K562 (cell line): Measurements from ENCODE around the gene TENT4B. TPM values are rescaled to one million over a fixed set of nuclear protein-coding genes. Genes with fewer than 3 reads are reported as not detected.
A peak's percentile ranks its signal among the peaks of the same experiment; 100 is the strongest.

Experiments
- DIDO1 ChIP-seq: fragments of 450-650 bp; IDR thresholded peaks from 2 replicates; pipeline ENCODE4 v1.6.1; 2016; ENCODE audit warnings: low read depth, missing biosample characterization, missing genetic modification characterization
- ELF1 ChIP-seq: fragments of 200-800 bp; sonication (Bioruptor generic); IDR thresholded peaks from 2 replicates; pipeline ENCODE4 v1.6.1; 2016; ENCODE audit warnings: missing genetic modification characterization, missing compliant biosample characterization
- ETS2 ChIP-seq: IDR thresholded peaks from 2 replicates; pipeline ENCODE4 v1.6.1; 2016; ENCODE audit warnings: borderline replicate concordance, missing genetic modification characterization, mild to moderate bottlenecking, moderate library complexity, missing compliant biosample characterization; ENCODE audit not compliant: poor library complexity, severe bottlenecking
- KAT8 ChIP-seq: fragments of 450-650 bp; IDR thresholded peaks from 2 replicates; pipeline ENCODE4 v1.6.1; 2016; ENCODE audit warnings: low read depth, mild to moderate bottlenecking
- KLF10 ChIP-seq: fragments of 250-450 bp; sonication (Bioruptor Pico); IDR thresholded peaks from 2 replicates; pipeline ENCODE4 v1.6.1; 2021; ENCODE audit warnings: matching md5 sums
- LARP7 ChIP-seq: fragments of 450-650 bp; IDR thresholded peaks from 2 replicates; pipeline ENCODE4 v1.6.1; 2016
- NKRF ChIP-seq: fragments of 450-650 bp; IDR thresholded peaks from 2 replicates; pipeline ENCODE4 v1.6.1; 2016; ENCODE audit warnings: borderline replicate concordance
- PHF20 ChIP-seq: fragments of 450-650 bp; IDR thresholded peaks from 2 replicates; pipeline ENCODE4 v1.6.1; 2018; ENCODE audit not compliant: partially characterized antibody
- TBP ChIP-seq: optimal IDR thresholded peaks from 2 replicates; pipeline ENCODE3; 2011; ENCODE audit warnings: low read depth, low read length, improper control_type of control experiment
- TFAP4 ChIP-seq: sonication (generic); formaldehyde crosslinking; IDR thresholded peaks from 2 replicates; pipeline ENCODE4 v1.8.0; 2022; ENCODE audit warnings: missing genetic modification reagents, mild to moderate bottlenecking, moderate library complexity, borderline replicate concordance
- ZFP91 ChIP-seq: sonication (generic); formaldehyde crosslinking; IDR thresholded peaks from 2 replicates; pipeline ENCODE4 v1.8.0; 2022; ENCODE audit warnings: mild to moderate bottlenecking, missing genetic modification reagents
- ZNF184 ChIP-seq: sonication (generic); formaldehyde crosslinking; IDR thresholded peaks from 2 replicates; pipeline ENCODE4 v1.5.0; 2020; ENCODE audit warnings: missing genetic modification reagents
- ZNF395 ChIP-seq: fragments of 200-800 bp; sonication (Bioruptor generic); IDR thresholded peaks from 2 replicates; pipeline ENCODE4 v1.6.1; 2017; ENCODE audit warnings: missing genetic modification characterization, missing compliant biosample characterization
- polyA plus RNA-seq, 8 experiments: library from polyadenylated mRNA; depleted of rRNA in 4 of 8; stranded (reverse) in 5 of 8; unstranded in 3 of 8; fragments of >200 nt; fragmentation: Nextera tagmentation in 2 of 8; fragmentation: Illumina TruSeq in 1 of 8; extraction: Ambion mirVana in 2 of 8; extraction: Trizol in 1 of 8; gene quantifications; 2 replicates each; pipeline versions ENCODE4 v1.2.1 to v1.2.3, GENCODE V29; 2011 to 2014; ENCODE audit warnings: inconsistent platforms in 1 of 8, missing spikeins in 1 of 8
- total RNA-seq, 7 experiments: library from RNA; depleted of rRNA in 6 of 7; stranded (reverse); fragments of >200 nt in 6 of 7; fragmentation: Illumina TruSeq in 2 of 7; extraction: Trizol in 2 of 7; gene quantifications; 2 replicates each; pipeline versions ENCODE4 v1.2.1 to v1.2.3, GENCODE V29; 2011 to 2021; ENCODE audit warnings: low replicate concordance in 1 of 7
- TF ChIP-seq, protein P1 (sequence below): fragments of 200-800 bp; sonication (Bioruptor generic); IDR thresholded peaks from 2 replicates; pipeline ENCODE4 v1.6.1; 2017; ENCODE audit warnings: missing genetic modification characterization, missing compliant biosample characterization
- TF ChIP-seq, protein P2 (sequence below): fragments of 450-650 bp; formaldehyde crosslinking; IDR thresholded peaks from 2 replicates; pipeline ENCODE4 v1.4.0; 2020; ENCODE audit warnings: mild to moderate bottlenecking, moderate library complexity
- TF ChIP-seq, protein P3 (sequence below): fragments of 450-650 bp; formaldehyde crosslinking; IDR thresholded peaks from 2 replicates; pipeline ENCODE4 v1.4.0; 2020; ENCODE audit warnings: mild to moderate bottlenecking, moderate library complexity

Gene TENT4B
- total and polyA plus RNA-seq, 9 of the 15 experiments (the other 6 are each of a cell fraction or from before 2014, with no cell fraction given): 5.2 to 8.4 (median 7.0) TPM

DNA sequence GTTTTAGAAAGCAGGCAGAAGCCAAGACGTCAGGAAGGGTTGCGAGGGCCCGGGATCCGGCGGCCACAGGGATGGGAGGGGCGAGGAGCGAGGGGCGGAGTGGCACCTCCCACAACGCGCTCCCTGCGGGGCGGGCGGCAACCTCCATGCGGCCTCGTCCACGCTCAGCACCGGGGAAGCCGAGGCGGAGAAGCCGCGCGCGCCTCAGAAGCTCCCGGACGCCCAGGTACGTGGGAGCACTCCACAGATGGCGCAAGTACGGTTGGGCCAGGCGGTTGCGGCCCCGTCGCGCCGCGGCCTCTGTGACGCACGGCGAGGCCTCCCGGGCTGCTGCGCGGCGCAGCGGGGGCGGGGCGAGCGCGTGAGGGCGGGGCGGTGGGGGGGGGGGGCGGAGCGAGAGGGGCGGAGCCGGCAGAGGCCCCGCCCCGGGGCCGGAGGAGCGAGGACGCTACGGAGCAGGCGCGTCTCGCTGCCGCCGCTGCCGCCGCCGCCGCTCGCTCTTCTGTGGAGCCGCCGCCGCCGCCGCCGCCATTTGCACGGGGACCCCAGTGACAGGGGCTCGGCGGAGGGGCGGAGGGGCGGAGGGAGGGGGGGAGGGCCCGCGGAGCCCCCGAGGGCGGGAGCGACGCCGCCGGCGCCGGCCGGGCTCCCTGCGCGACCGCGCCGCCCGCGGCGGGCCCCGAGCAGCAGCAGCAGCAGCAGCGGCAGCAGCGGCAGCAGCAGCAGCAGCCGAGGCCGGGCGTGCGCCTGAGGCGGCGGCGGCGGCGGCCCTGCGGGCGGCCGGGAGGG, at the start of gene TENT4B (continued):
- TF ChIP-seq, protein P1, sequence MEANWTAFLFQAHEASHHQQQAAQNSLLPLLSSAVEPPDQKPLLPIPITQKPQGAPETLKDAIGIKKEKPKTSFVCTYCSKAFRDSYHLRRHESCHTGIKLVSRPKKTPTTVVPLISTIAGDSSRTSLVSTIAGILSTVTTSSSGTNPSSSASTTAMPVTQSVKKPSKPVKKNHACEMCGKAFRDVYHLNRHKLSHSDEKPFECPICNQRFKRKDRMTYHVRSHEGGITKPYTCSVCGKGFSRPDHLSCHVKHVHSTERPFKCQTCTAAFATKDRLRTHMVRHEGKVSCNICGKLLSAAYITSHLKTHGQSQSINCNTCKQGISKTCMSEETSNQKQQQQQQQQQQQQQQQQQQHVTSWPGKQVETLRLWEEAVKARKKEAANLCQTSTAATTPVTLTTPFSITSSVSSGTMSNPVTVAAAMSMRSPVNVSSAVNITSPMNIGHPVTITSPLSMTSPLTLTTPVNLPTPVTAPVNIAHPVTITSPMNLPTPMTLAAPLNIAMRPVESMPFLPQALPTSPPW: peak; percentile 91
- TF ChIP-seq KLF10 (CRISPR knock-in tag): no peak
- TF ChIP-seq TBP: peak; percentile 41
- TF ChIP-seq LARP7: no peak
- TF ChIP-seq ZNF395 (CRISPR knock-in tag): no peak
- no peak for TF ChIP-seq ZNF184 (CRISPR knock-in tag)
- peak; percentile 73; the same call in 1 of the 2 replicates for TF ChIP-seq TFAP4
- no peak for TF ChIP-seq KAT8
- TF ChIP-seq NKRF: no peak
- TF ChIP-seq PHF20: peak; percentile 70
- TF ChIP-seq DIDO1 (tag): no peak
- TF ChIP-seq, protein P2, sequence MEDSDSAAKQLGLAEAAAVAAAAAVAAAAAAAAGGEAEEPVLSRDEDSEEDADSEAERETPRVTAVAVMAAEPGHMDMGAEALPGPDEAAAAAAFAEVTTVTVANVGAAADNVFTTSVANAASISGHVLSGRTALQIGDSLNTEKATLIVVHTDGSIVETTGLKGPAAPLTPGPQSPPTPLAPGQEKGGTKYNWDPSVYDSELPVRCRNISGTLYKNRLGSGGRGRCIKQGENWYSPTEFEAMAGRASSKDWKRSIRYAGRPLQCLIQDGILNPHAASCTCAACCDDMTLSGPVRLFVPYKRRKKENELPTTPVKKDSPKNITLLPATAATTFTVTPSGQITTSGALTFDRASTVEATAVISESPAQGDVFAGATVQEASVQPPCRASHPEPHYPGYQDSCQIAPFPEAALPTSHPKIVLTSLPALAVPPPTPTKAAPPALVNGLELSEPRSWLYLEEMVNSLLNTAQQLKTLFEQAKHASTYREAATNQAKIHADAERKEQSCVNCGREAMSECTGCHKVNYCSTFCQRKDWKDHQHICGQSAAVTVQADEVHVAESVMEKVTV: no peak
- TF ChIP-seq ZFP91 (CRISPR knock-in tag): peak; percentile 37; the same call in 1 of the 2 replicates
- no peak for TF ChIP-seq ELF1 (tag)
- TF ChIP-seq, protein P3, sequence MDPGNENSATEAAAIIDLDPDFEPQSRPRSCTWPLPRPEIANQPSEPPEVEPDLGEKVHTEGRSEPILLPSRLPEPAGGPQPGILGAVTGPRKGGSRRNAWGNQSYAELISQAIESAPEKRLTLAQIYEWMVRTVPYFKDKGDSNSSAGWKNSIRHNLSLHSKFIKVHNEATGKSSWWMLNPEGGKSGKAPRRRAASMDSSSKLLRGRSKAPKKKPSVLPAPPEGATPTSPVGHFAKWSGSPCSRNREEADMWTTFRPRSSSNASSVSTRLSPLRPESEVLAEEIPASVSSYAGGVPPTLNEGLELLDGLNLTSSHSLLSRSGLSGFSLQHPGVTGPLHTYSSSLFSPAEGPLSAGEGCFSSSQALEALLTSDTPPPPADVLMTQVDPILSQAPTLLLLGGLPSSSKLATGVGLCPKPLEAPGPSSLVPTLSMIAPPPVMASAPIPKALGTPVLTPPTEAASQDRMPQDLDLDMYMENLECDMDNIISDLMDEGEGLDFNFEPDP: no peak
- no peak for TF ChIP-seq ETS2
